GM21515 (cell line): ENCODE data around the gene EPB41L4B.
"Not testable (repeated sequence)": the region's sequence is repeated elsewhere in the genome, so short reads cannot be mapped to it uniquely, and the experiment has no call there.

Source experiments
- ATAC-seq: cut with Tn5 transposase; IDR thresholded peaks from one replicate; pipeline ENCODE4 v1.9.1; 2021; ENCODE audit not compliant: unreplicated experiment

EPB41L4B gene

DNA sequence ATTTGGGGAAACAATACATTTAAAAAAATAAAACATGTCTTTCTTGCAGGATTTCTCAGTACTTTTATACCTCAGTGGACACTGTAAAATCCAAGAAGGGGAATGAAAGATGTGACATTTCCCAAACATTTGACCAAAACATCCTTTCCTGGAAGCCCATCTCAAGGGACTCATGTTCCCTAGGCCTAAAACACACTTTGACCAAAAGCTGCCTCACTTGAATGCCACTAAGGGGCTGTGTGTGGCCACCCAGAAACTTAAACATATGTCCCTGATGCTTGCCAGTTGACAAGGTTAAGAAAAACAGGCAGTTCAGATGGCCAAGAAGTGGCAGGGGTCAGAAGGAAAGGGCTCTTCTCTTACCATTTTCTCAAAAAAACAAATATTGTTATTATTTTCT is 73.6 kb downstream of the EPB41L4B start:
- no peak for ATAC-seq

DNA sequence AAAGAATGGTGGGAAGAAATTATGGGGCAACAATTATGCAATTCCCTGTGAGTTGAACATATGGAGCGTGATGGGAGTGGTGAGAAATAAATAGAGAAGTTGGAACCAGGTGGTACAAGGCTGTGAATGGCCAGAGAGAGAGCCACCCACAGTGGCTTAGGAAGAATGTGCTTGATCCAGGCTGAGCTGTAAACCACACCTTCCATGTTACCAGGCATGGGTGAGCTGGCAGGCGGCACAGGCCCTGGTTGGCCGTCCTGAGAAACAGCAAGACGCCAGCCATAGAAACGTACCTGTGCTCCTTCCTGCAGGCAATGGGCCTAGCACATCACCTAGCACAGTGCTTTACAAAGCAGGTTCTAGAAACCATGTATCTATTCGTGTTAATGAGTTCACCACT is 74.3 kb downstream of the EPB41L4B start:
- ATAC-seq: no peak

DNA sequence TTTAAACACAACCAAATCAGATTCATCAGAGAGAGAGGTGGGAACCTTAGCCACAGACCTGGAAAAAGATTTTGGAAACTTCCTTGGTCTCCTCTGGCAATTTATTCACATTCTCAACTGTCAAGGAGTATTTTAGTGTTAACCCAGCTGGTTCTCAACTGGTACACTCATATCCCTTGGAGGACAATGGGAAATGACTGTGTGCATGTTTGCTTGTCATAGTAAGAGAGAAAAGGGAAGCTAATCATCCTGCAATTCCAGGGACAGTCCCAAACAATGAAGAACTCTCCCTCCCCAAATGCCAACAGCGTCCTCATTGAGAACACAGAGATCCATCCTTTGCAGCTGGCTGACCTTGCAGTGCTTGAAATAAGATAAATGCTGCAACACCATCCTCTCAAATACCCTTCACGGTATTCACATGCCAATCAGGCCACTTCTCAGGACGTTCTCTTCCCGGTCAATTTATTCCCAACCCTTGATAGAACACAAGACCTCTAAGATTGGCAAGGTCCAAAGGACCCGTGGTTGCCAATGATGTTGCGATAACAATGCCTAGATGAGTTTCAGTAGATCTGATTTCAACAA is 75.5 kb downstream of the EPB41L4B start:
- no peak for ATAC-seq

DNA sequence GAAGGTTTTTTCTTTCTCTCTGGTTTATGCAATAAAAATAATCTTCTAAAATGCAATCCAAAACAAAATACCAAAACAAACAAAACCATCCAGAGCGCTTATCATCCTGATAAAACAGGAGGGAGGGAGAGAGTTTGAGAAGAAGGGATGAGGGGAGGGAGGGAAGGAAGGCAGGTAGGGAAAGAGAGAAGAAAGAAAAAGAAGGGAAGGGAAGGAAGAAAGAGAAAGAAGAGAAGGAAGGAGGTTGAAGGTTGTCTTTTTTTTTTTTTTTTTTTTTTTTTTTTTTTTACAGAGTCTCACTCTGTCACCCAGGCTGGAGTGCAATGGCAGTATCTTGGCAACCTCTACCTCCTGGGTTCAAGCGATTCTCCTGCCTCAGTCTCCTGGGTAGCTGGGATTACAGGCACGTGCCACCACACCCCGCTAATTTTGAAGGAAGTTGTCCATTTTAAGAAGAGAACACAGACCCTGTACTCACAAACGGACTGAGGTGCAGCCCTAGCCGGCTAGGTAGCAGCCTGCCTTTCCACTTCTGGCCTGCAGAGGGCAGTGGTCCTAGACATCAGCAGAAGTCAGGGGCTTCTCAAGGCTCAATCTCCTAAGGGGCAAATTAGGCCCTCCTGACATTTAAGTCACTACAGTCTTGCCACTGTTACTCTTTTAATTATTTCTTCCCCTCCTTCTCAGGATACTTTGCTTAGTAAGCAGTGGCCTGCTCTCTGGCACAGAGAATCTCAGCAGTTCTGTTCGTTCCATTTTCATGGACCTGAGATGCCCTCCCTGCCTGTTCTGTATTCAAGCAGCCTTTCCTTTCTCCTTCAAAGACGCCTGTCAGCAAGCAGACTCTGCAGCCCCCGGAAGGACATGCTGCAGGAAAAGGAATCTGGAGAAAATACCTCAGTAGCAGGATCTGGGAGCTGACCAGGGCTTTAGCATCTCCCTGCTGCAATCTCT is 76.4 kb downstream of the EPB41L4B start:
- ATAC-seq: peak; percentile 91

DNA sequence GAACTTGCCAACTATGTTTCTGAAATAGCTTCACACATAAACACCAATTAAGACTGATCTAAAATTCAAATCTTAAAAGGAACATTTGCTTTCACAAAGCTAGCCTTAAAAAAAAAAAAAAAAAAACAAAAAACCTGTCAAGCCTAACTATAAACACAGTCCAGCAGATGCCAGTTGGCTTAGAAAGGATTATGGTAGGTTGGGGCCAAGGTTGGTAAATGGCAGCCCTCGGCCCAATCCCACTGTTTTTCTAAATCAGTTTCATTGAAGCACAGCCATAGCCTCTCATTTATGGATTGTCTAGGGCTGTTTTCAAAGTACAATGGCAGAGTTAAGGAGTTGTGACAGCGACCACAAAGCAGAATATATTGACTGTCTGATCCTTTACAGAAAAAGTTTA is 78.1 kb downstream of the EPB41L4B start:
- no peak for ATAC-seq

DNA sequence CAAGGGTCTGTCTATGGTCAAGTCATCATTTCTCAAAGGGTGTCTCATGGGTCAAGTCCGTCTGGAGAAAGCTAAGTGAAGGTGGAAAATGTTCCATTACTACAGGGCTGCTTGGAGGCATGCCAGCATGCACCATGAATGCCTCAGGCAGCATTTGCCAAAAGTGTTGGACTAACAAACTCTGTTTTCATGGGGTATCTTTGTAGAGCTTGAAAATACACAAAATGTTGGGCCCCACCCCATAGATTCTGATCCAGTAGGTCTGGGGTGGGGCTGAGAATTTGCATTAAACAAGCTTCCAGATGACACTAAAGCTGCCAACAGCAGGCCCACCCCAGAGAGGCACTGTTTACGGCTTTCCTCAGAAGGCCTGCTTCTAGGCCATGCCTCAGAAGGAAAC is 78.8 kb downstream of the EPB41L4B start:
- no peak for ATAC-seq

DNA sequence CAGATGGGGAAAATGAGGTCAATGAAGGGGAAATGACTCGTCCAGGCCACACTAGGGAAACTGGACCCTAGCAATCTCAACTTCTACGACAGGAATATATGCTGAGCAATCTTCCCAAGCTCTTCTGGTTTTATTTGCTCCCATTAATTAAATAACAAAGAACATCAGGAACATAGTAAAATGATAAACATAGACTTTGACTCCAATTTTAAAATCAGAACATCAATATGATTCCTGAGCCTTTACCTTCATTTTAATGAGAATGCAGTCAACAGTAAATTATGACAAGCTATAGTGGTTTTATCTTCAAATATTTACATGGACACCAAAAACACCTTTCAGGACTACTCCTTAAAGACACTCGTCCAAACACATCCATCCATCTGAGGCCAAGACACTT is 79.7 kb downstream of the EPB41L4B start:
- ATAC-seq: no peak

DNA sequence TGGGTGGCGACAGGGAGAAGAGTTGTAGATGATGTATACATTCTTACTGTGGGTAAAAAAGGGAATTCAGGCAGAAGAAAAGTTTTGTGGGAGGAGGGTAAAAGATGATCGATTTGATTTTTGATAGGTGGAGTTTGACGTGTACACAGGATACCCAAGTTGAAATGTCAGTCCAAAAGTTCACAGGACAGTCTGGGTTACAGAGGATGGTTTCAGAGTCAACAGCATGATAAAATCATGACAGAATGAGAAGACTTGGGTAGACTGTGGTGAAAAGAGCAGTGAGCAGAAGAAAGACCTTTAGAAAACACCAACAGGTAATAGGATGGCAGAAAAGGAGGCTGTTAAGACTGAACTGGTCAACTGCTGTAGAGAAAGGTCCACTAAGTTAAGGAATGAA is 81.6 kb downstream of the EPB41L4B start:
- ATAC-seq: no peak

DNA sequence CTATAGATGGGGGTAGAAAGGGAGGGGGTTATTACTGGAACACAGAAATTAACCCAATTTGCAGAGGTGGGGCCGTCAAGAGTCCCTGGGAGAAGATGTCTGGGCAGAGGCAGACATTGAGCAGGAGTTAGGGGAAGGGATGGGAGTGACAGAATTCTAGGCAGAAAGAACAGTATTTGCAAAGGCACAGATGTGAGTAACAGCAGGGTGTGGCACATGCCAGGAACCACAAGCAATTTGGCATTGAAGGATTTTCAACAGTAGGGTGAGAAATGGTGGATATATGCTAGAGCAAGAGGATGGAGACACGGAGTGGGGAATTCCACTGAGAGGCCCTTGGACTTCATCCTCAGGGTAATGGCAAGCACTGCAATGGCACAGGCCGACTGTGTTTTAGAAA is 82.2 kb downstream of the EPB41L4B start:
- ATAC-seq: no peak

DNA sequence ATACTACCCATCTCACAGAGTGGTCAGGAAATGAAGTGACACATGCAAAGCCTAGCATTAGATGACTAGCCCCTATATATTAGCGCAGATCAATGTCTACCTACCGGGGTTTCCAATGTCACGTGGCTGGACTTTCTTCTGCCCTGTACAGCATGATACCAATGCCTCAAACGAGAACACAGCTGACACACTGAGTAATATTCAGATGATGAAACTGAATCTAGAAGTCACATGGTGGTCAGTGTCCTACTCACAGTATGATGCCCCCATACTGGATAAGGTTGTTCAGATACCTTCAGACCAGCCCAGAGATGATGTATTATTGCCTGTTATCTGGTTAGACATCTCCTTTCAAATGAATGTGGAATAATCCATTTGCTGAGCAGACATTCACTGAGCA is 82.7 kb downstream of the EPB41L4B start:
- ATAC-seq: no peak

DNA sequence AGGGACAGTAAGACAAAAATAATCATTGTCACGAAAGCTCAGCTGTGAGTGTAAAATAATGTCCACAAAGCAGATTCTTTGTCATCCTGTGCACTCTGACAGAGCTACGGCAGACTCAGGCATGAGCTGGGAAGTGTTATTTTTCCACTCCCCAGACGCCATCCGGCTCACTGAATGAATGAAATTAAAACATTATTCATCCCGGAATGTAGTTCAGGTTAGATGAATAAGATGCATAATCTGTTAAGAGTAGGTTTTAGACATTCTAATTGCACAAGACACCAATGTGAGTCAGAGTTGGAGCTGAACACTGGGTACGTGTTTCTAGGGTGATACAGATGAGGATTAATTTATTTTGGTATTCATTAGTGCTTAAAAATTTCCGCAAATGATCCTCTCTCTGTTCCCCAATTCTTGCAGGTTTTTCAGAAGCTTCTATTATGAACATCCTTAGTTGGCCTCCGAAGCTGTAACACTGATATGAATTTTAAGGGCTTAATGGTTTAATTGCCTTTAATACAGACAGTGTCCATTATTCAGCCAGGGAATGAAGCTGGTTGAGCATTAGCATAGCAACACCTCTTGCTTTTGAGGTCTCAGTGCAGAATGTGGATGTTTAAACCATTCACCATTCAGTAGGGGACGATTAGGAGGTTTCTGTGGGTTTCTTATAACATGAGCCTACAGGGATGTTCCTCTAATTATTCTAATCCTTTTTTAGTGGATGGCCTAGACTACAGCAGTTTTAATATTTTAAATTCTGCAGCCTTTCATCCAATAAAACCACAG is 88.2 kb downstream of the EPB41L4B start:
- ATAC-seq: no peak

DNA sequence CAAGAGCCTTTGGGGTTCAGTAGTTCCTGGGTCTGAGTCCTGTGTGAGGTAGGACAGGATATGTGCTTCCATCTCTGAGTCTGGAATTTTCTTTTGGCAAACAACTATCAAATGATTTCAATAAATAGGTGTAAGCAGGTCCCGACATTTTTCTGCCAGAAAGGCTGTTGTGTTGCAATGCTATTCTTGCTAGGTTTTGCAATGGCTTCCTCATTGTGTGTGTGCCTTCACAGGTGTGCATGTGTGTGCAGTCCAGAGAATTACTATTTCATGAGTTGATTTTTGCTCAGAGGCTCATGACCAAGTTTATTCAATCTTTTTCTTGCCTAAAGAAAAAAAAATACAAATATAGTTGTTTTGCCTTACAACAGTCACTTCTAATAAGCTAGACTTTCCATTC is 89.3 kb downstream of the EPB41L4B start:
- ATAC-seq: no peak

DNA sequence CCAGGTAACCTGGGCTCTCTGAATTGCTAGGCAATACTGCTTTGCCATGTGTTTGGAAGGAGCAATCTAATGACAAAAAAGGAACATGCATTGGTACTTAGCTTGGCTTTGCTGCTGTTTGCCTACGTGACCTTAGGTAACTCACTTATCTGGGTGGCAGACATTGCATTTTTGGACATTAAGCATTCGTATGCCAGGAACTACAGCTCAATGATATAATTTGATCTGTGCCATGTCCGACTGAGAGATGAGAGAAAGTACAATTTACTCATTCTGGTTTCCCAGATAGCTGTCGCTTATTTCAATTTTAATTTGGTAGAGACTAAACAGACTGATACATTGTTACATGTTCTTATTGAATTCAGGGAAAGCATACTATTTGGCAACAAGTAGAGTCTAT is 90.6 kb downstream of the EPB41L4B start:
- no peak for ATAC-seq

DNA sequence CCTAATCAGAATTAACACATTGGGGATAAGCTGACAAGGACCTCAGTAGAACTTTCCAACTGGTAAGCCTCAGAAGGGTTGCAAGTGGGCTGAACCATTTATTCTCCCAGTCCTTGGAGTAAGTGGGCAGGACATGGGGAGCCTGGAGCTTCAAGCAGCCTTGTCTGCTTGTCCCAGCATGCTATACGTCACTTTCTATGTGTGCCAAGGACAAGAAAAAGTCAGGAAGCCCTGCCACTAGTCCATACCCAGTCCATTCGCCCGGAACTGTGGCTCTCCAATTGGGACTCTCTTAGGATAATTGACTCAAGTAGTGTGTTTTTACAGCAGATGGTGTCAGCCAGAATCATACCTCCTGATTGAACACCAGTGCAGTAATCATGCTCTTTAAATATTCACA is 91.2 kb downstream of the EPB41L4B start:
- no peak for ATAC-seq

DNA sequence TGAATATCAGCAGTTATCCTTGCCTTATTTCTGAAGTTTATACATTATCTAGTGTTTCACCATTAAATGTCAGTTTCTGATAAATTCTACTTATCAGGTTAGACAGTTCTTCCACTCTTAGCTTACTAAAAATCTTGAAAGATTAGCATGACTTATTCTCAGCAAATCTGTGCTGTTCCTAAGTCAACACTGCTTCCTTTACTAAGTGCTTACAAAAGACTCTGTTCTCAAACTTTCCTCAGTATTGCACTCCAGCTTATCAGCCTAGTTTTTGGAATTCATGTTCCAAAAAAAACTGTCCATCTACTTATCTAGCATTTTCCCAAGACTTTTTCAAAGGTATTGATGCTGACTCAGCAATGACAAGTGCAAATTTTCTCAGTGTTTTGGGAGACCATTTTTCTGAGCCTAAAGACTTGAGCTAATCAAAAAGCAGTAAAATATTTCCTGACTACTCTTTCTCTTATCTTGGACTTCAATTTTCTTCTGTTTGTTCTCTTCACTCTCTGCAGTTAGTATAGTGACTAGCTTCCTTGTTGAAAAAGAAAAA is 92.7 kb downstream of the EPB41L4B start:
- ATAC-seq: no peak

DNA sequence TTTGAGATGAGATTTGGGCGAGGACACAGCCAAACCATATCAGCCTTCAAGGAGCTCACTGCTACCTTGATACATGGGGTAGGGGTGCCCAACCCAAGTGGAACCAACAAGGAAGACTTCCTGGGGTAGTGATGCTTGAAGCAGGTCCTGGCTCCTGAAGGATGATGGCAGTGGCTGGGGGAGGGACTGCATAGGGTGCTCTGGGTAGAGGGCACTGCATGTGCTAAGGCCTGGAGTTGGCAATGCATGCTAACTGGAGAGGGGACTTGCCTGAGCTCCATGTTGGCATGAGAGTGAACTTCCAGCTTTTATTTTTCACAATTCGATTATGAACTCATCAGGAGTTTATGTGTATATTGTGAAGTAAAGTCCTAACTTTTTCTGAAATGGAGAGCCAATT is 95.2 kb downstream of the EPB41L4B start:
- no peak for ATAC-seq

DNA sequence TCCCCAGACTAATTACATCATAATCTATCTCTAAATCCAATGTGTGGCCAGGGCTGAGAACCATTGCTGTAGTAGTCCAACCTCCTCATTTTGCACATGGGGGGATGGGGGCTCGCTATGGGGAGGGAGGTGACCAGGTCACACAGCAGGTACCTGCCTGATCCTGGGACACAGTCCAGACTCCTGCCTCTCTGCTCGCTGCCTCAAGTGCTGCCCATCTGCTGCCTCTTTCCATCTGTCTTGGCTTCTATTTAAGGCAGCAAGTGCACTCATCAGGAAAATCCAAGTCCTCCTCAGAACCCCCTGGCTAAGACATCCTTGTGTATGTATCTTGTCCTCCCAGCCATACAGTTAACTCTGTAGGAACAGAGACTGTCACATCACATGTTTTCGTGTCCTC is 96.1 kb downstream of the EPB41L4B start:
- ATAC-seq: no peak

DNA sequence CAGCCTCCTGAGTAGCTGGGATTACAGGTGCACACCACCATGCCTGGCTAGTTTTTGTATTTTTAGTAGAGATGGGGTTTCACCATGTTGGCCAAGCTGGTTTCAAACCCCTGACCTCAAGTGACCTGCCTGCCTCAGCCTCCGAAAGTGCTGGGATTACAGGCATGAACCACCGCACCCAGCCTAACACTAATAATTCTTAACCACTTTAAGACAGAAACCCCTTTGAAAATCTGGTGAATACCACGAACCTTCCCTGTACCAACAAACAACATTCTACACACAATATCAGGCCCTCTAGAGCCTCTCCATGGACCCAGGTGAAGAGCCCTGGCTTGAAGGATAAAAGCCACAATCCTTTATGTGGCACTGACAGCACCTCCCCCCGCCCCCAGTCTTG is 102.6 kb downstream of the EPB41L4B start:
- not testable (repeated sequence) for ATAC-seq

DNA sequence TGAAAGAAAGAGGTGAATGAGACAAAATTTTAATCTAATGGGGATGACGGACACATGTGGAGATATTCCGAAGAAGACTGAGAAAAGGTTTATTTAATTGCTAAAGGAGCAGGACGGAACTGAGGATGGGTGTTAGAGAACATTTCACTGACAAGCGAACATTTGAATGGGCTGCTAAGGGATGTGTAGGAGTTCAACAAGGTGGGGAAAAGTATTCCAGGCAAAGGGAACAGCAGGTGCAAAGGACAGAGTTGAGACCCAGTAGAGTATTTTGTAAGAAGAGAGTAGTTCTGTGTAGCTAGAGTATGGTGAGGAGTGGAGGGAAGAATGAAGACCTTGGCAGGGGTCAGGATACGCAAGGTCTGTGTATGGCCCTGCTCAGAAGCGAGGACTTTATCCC is 106.4 kb downstream of the EPB41L4B start:
- no peak for ATAC-seq

DNA sequence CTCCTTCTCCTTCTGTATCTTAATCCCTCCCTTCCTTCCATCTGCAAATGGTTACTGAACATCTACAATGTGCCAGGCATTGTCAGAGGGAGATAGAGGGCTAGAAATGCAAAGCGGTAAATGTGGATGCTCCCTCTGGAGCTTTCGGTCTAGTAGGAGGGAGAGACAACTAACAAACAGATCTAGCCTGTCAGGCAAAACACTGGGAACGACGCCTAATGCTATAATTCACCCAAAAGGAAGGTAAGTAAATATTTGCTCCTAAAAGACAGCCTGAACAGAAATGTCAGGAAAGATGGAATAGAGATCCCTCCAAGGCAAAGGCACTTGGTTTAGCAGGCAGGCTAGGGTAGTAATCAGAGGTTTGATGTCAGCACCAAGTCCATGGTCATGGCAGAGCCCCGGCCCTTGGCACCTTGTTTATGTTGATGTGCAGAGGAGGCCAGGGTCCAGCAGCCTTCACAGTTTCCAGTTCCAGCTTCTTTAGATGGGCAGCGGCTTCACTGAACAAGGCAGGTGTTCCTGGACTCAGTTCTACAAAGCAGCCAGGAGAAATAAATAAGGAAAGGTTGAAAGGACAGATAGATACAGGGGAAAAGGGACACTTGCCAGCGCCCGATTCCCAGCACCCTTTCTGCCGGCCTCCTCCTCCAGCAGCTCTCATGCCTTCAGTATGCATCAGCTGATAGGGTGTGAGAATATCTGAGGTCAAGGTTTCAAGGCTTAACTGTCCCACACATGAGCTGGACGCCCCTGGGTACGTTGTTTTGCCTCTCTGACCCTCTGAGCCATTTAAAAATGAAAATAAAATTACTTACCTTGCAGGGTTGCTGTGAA is 107.4 kb downstream of the EPB41L4B start:
- no peak for ATAC-seq

DNA sequence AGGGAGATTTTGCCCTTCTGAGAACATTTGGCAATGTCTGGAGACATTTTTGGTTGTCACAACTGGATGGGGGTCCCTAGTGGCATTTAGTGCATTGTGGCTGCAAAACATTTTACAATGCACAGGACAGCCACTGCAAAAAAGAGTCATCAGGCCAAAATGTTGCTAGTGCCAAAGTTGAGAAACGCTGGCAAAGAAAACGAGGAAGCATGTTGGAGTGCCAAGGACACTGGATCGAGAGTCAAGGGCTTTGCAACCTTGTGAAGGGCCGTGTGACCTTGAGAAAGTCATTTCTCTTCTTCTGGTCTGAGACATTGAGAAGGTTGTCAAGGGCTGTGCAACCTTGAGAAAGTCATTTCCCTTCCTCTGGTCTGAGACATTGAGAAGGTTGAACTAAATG is 108.1 kb downstream of the EPB41L4B start:
- no peak for ATAC-seq
